Lung (tissue), 12 donors: Measurements from ENCODE around the gene ZNF175. TPM values are rescaled to one million over a fixed set of nuclear protein-coding genes. Genes with fewer than 3 reads are reported as not detected.

Experiments
- ATAC-seq: fragments of 200-7000 bp; cut with Tn5 transposase; one replicate; pipeline ENCODE4 v1.9.1; 2020; ENCODE audit warnings: moderate number of reproducible peaks; ENCODE audit not compliant: insufficient read depth, low FRiP score
- DNase-seq, 3 donors: peaks; one replicate each; pipeline ENCODE4 v3.0.0-alpha.2; 2013 to 2017
- H3K27ac ChIP-seq, 2 donors: one replicate each; pipeline ENCODE4 v1.5.1; 2013; ENCODE audit warnings: mild to moderate bottlenecking in 2 of 2, moderate library complexity in 2 of 2, control low read depth in 1 of 2, inconsistent platforms in 1 of 2, low read depth in 1 of 2, low read length in 1 of 2
- H3K27me3 ChIP-seq, 3 donors: one replicate each; pipeline ENCODE4 v1.5.1; 2013; ENCODE audit warnings: low read length in 2 of 3; ENCODE audit not compliant: control insufficient read depth in 3 of 3, insufficient read depth in 3 of 3
- H3K36me3 ChIP-seq, 4 donors: one replicate each; pipeline ENCODE4 v1.5.1; 2013; ENCODE audit warnings: low read length in 4 of 4, mild to moderate bottlenecking in 1 of 4, moderate library complexity in 1 of 4; ENCODE audit not compliant: control insufficient read depth in 4 of 4, insufficient read depth in 4 of 4
- H3K4me1 ChIP-seq, 5 donors: one replicate each; pipeline ENCODE4 v1.5.1; 2013; ENCODE audit warnings: low read length in 5 of 5, mild to moderate bottlenecking in 2 of 5, moderate library complexity in 1 of 5; ENCODE audit not compliant: control insufficient read depth in 5 of 5, insufficient read depth in 5 of 5
- H3K4me3 ChIP-seq: one replicate; pipeline ENCODE4 v1.5.1; 2013; ENCODE audit warnings: mild to moderate bottlenecking, control low read depth, moderate library complexity
- H3K9ac ChIP-seq, 2 donors: one replicate each; pipeline ENCODE4 v1.5.1; 2013; ENCODE audit warnings: low read length in 2 of 2, control low read depth in 1 of 2; ENCODE audit not compliant: insufficient read depth in 1 of 2
- H3K9me3 ChIP-seq, 4 donors: one replicate each; pipeline ENCODE4 v1.5.1; 2013; ENCODE audit warnings: low read length in 3 of 4, mild to moderate bottlenecking in 1 of 4, moderate library complexity in 1 of 4; ENCODE audit not compliant: control insufficient read depth in 4 of 4, insufficient read depth in 3 of 4
- WGBS, 2 donors: extraction: QIAGEN DNeasy Blood & Tissue Kit; methylation state at CpG; one replicate each; pipeline ENCODE4 v1.1.7; 2013; 5-methylcytosine and 5-hydroxymethylcytosine counted together
- polyA plus RNA-seq, 2 donors: library from polyadenylated mRNA; stranded (reverse); fragments of 200-250 nt; gene quantifications; one replicate each; pipeline ENCODE4 v1.2.1, GENCODE V29; 2013
- total RNA-seq, 2 donors: library from RNA; depleted of rRNA in 1 of 2; stranded (reverse); fragments of >200 nt in 1 of 2; gene quantifications; one replicate each; pipeline ENCODE4 v1.2.1, GENCODE V29; 2014 to 2021
- TF ChIP-seq, protein P1 (sequence below): IDR thresholded peaks from 2 replicates; pipeline ENCODE4 v1.5.1; 2012; ENCODE audit warnings: mild to moderate bottlenecking; ENCODE audit errors: control extremely low read depth, extremely low read depth
- donor health status: control.
- donor health status: control.
- donor health status: Bipolar disorder and iron deficiency.
- donor health status: healthy.
- donor health status: DM: yes; HTN: yes; CAD: no.

The ZNF175 gene
- total and polyA plus RNA-seq, 4 donors, result 2.5 to 11.4 (median 5.9) TPM

DNA sequence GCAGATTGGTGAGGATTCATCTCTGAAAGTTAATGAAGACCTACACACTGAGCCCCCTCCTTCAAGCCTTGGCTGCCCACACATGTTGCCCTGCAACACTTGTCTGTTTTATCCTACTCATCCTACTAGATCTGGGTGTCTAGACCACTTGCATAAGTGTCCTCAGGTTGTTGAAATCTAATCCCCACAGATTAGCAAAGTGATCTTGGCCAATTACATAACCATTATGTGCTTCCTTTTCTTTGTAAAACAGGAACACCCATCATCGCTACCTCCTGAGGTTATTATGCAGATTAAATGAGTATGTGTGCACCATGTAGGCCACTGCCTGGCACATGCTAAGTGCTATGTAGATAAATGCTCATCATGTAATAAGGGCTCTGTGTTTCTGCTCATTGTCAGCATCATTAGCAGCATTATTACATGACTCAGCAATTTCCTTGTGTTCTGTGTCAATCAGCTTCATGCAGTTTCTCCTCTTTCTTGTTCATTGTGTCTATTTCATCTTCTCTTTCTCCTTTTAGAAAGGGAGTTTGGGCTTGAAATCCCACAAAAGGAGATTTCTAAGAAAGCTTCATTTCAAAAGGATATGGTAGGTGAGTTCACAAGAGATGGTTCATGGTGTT is 15.1 kb downstream of the ZNF175 start:
- no peak for DNase-seq
- ATAC-seq, result no peak
- H3K36me3 ChIP-seq, result peaks cover 17 to 56% (median 47%) of the 10 kb centered on the region in 4 donors

GRCh38 chr19:51586799-51587198 is 15.7 kb downstream of the ZNF175 start:
- TF ChIP-seq, protein P1, sequence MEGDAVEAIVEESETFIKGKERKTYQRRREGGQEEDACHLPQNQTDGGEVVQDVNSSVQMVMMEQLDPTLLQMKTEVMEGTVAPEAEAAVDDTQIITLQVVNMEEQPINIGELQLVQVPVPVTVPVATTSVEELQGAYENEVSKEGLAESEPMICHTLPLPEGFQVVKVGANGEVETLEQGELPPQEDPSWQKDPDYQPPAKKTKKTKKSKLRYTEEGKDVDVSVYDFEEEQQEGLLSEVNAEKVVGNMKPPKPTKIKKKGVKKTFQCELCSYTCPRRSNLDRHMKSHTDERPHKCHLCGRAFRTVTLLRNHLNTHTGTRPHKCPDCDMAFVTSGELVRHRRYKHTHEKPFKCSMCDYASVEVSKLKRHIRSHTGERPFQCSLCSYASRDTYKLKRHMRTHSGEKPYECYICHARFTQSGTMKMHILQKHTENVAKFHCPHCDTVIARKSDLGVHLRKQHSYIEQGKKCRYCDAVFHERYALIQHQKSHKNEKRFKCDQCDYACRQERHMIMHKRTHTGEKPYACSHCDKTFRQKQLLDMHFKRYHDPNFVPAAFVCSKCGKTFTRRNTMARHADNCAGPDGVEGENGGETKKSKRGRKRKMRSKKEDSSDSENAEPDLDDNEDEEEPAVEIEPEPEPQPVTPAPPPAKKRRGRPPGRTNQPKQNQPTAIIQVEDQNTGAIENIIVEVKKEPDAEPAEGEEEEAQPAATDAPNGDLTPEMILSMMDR, result no peak
- H3K27me3 ChIP-seq, result no peaks in the 10 kb centered on the region
- H3K4me3 ChIP-seq, result no peak overlapping the region
- no peak overlapping the region for H3K9ac ChIP-seq
- 97% methylated on average over 4 of the region's 4 CpGs for WGBS, 2 donors
- ATAC-seq, result no peak
- no peak for DNase-seq
- peaks cover 11 to 50% (median 42%) of the 10 kb centered on the region in 4 donors for H3K36me3 ChIP-seq
- H3K27ac ChIP-seq, result no peak overlapping the region
- H3K9me3 ChIP-seq, result peaks cover 6 to 21% (median 11%) of the 10 kb centered on the region in 4 donors
- H3K4me1 ChIP-seq, result no peaks in the 10 kb centered on the region

More for the DNA sequence above, 15.1 kb downstream of the ZNF175 start:
- H3K4me1 ChIP-seq, result no peaks in the 10 kb centered on the region
- H3K9me3 ChIP-seq, result peaks cover 6 to 21% (median 11%) of the 10 kb centered on the region in 4 donors
- no peak overlapping the region for H3K27ac ChIP-seq
- no peaks in the 10 kb centered on the region for H3K27me3 ChIP-seq
- TF ChIP-seq, protein P1, result no peak
- no peak overlapping the region for H3K9ac ChIP-seq
- no peak overlapping the region for H3K4me3 ChIP-seq
- 41 to 69% methylated on average over 1 of the region's 1 CpG for WGBS, 2 donors

DNA sequence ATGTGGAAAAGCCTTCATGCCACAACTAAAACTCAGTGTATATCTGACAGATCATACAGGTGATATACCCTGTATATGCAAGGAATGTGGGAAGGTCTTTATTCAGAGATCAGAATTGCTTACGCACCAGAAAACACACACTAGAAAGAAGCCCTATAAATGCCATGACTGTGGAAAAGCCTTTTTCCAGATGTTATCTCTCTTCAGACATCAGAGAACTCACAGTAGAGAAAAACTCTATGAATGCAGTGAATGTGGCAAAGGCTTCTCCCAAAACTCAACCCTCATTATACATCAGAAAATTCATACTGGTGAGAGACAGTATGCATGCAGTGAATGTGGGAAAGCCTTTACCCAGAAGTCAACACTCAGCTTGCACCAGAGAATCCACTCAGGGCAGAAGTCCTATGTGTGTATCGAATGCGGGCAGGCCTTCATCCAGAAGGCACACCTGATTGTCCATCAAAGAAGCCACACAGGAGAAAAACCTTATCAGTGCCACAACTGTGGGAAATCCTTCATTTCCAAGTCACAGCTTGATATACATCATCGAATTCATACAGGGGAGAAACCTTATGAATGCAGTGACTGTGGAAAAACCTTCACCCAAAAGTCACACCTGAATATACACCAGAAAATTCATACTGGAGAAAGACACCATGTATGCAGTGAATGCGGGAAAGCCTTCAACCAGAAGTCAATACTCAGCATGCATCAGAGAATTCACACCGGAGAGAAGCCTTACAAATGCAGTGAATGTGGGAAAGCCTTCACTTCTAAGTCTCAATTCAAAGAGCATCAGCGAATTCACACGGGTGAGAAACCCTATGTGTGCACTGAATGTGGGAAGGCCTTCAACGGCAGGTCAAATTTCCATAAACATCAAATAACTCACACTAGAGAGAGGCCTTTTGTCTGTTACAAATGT is 16.4 kb downstream of the ZNF175 start:
- TF ChIP-seq, protein P1, result no peak
- 98 to 99% methylated on average over 9 of the region's 9 CpGs for WGBS, 2 donors
- H3K9me3 ChIP-seq, result peaks cover 6 to 21% (median 11%) of the 10 kb centered on the region in 4 donors
- no peak overlapping the region for H3K4me3 ChIP-seq
- H3K27ac ChIP-seq, result no peak overlapping the region
- H3K36me3 ChIP-seq, result peaks cover 9 to 46% (median 38%) of the 10 kb centered on the region in 4 donors
- H3K27me3 ChIP-seq, result no peaks in the 10 kb centered on the region
- H3K9ac ChIP-seq, result no peak overlapping the region
- no peaks in the 10 kb centered on the region for H3K4me1 ChIP-seq
- DNase-seq, result no peak
- ATAC-seq, result no peak
